ENCODE data around the gene CDRT4. TPM values are rescaled to one million over a fixed set of nuclear protein-coding genes. Genes with fewer than 3 reads are reported as not detected.

The CDRT4 gene
- total RNA-seq, 2 donors from 2014 or later: 5.0 to 8.3 TPM

- DNase-seq: no peak
- Mint-ChIP-seq H3K27me3 (peaks cover 36% of the 10 kb centered on the region), H3K27ac (no peak overlapping the region), H3K36me3 (ENCODE audit: low read depth) (no peaks in the 10 kb centered on the region), H3K4me1 (peaks cover 4% of the 10 kb centered on the region), H3K4me3 (no peak overlapping the region)
- H3K9me3 ChIP-seq (ENCODE audit: control insufficient read depth, low read length, poor library complexity, severe bottlenecking): no peaks in the 10 kb centered on the region
- ATAC-seq: no peak
Observed at GRCh38 chr17:15403276-15403939, 64.0 kb downstream of the CDRT4 start.

GRCh38 chr17:15399443-15399842, 68.0 kb downstream of the CDRT4 start:
- Mint-ChIP-seq H3K36me3 (ENCODE audit: low read depth) (no peaks in the 10 kb centered on the region), H3K4me3 (no peak overlapping the region), H3K27ac (no peak overlapping the region), H3K27me3 (peaks cover 50% of the 10 kb centered on the region), H3K4me1 (peaks cover 4% of the 10 kb centered on the region)
- H3K9me3 ChIP-seq (ENCODE audit: control insufficient read depth, low read length, poor library complexity, severe bottlenecking): no peaks in the 10 kb centered on the region
- no peak for DNase-seq
- no peak for ATAC-seq

GRCh38 chr17:15398736-15399331, 68.6 kb downstream of the CDRT4 start:
- peaks cover 4% of the 10 kb centered on the region for H3K4me1 Mint-ChIP-seq
- H3K9me3 ChIP-seq (ENCODE audit: control insufficient read depth, low read length, poor library complexity, severe bottlenecking): no peaks in the 10 kb centered on the region
- H3K27ac Mint-ChIP-seq: no peak overlapping the region
- no peaks in the 10 kb centered on the region for H3K36me3 Mint-ChIP-seq (ENCODE audit: low read depth)
- no peak overlapping the region for H3K4me3 Mint-ChIP-seq
- ATAC-seq: no peak
- DNase-seq: no peak
- peaks cover 46% of the 10 kb centered on the region for H3K27me3 Mint-ChIP-seq

- peaks cover 4% of the 10 kb centered on the region for H3K4me1 Mint-ChIP-seq
- no peak for DNase-seq
- H3K36me3 Mint-ChIP-seq (ENCODE audit: low read depth): no peaks in the 10 kb centered on the region
Observed at GRCh38 chr17:15398291-15398690, 69.1 kb downstream of the CDRT4 start.

GRCh38 chr17:15397620-15398019, 69.8 kb downstream of the CDRT4 start:
- H3K36me3 Mint-ChIP-seq (ENCODE audit: low read depth): no peaks in the 10 kb centered on the region
- no peak overlapping the region for H3K4me3 Mint-ChIP-seq
- peaks cover 3% of the 10 kb centered on the region for H3K4me1 Mint-ChIP-seq
- no peaks in the 10 kb centered on the region for H3K9me3 ChIP-seq (ENCODE audit: control insufficient read depth, low read length, poor library complexity, severe bottlenecking)
- DNase-seq (no peak), ATAC-seq (no peak)
- H3K27ac Mint-ChIP-seq: no peak overlapping the region
- peaks cover 48% of the 10 kb centered on the region for H3K27me3 Mint-ChIP-seq

More at GRCh38 chr17:15398291-15398690, 69.1 kb downstream of the CDRT4 start:
- no peaks in the 10 kb centered on the region for H3K9me3 ChIP-seq (ENCODE audit: control insufficient read depth, low read length, poor library complexity, severe bottlenecking)
- H3K27ac Mint-ChIP-seq: no peak overlapping the region
- no peak overlapping the region for H3K4me3 Mint-ChIP-seq
- peaks cover 46% of the 10 kb centered on the region for H3K27me3 Mint-ChIP-seq
- ATAC-seq: no peak

- H3K4me1 Mint-ChIP-seq: no peaks in the 10 kb centered on the region
- no peak overlapping the region for H3K4me3 Mint-ChIP-seq
Observed at GRCh38 chr17:15395091-15395490, 72.3 kb downstream of the CDRT4 start.

GRCh38 chr17:15393414-15393813, 74.0 kb downstream of the CDRT4 start:
- Mint-ChIP-seq H3K27me3 (peaks cover 34% of the 10 kb centered on the region), H3K4me1 (no peaks in the 10 kb centered on the region), H3K4me3 (no peak overlapping the region), H3K27ac (no peak overlapping the region), H3K36me3 (ENCODE audit: low read depth) (no peaks in the 10 kb centered on the region)
- no peaks in the 10 kb centered on the region for H3K9me3 ChIP-seq (ENCODE audit: control insufficient read depth, low read length, poor library complexity, severe bottlenecking)
- DNase-seq: no peak
- ATAC-seq: no peak

More at GRCh38 chr17:15395091-15395490, 72.3 kb downstream of the CDRT4 start:
- no peaks in the 10 kb centered on the region for H3K9me3 ChIP-seq (ENCODE audit: control insufficient read depth, low read length, poor library complexity, severe bottlenecking)
- Mint-ChIP-seq H3K27me3 (peaks cover 44% of the 10 kb centered on the region), H3K27ac (no peak overlapping the region), H3K36me3 (ENCODE audit: low read depth) (no peaks in the 10 kb centered on the region)
- ATAC-seq (no peak), DNase-seq (no peak)

- no peaks in the 10 kb centered on the region for H3K9me3 ChIP-seq (ENCODE audit: control insufficient read depth, low read length, poor library complexity, severe bottlenecking)
- no peaks in the 10 kb centered on the region for H3K4me1 Mint-ChIP-seq
- H3K36me3 Mint-ChIP-seq (ENCODE audit: low read depth): no peaks in the 10 kb centered on the region
- H3K4me3 Mint-ChIP-seq: no peak overlapping the region
- H3K27ac Mint-ChIP-seq: no peak overlapping the region
- peaks cover 36% of the 10 kb centered on the region for H3K27me3 Mint-ChIP-seq
- no peak for ATAC-seq
- DNase-seq: no peak
Observed at GRCh38 chr17:15392326-15392741, 75.1 kb downstream of the CDRT4 start.

GRCh38 chr17:15388356-15389041, 78.9 kb downstream of the CDRT4 start:
- H3K9me3 ChIP-seq (ENCODE audit: control insufficient read depth, low read length, poor library complexity, severe bottlenecking): no peaks in the 10 kb centered on the region
- Mint-ChIP-seq H3K4me1 (no peaks in the 10 kb centered on the region), H3K4me3 (no peak overlapping the region), H3K27ac (no peak overlapping the region), H3K27me3 (peaks cover 45% of the 10 kb centered on the region), H3K36me3 (ENCODE audit: low read depth) (no peaks in the 10 kb centered on the region)
- DNase-seq (no peak), ATAC-seq (no peak)

- no peak for ATAC-seq
- no peak overlapping the region for H3K27ac Mint-ChIP-seq
- DNase-seq: no peak
- no peaks in the 10 kb centered on the region for H3K4me1 Mint-ChIP-seq
- H3K36me3 Mint-ChIP-seq (ENCODE audit: low read depth): no peaks in the 10 kb centered on the region
- H3K4me3 Mint-ChIP-seq: no peak overlapping the region
- no peaks in the 10 kb centered on the region for H3K9me3 ChIP-seq (ENCODE audit: control insufficient read depth, low read length, poor library complexity, severe bottlenecking)
- peaks cover 53% of the 10 kb centered on the region for H3K27me3 Mint-ChIP-seq
Observed at GRCh38 chr17:15386083-15386482, 81.3 kb downstream of the CDRT4 start.

Other genes with a start within 250 kb of the CDRT4 start
- not detected for gene PMP22, start 202.3 kb downstream of the CDRT4 start, total RNA-seq
- gene TEKT3, start 126.0 kb downstream of the CDRT4 start, total RNA-seq: not detected
- 10 to 100 TPM; 18.2 to 21.8 TPM for gene TVP23C, start 95.9 kb upstream of the CDRT4 start, total RNA-seq
- gene FBXW10B, start 152.1 kb upstream of the CDRT4 start, total RNA-seq: under 1 TPM in 1 of 2 donors, not detected in 1; 0.78 TPM
- gene TRIM16, start 216.7 kb upstream of the CDRT4 start, total RNA-seq: 1 to 10 TPM; 5.2 to 7.8 TPM
- 10 to 100 TPM; 14.9 to 19.6 TPM for gene ZNF286A, start 232.1 kb upstream of the CDRT4 start, total RNA-seq